ENCODE measurements around the gene VAV3. TPM values are rescaled to one million over a fixed set of nuclear protein-coding genes. Genes with fewer than 3 reads are reported as not detected.

Gene VAV3
- total and polyA plus RNA-seq, 2 of the 8 experiments (the other 6 are each of a cell fraction or from before 2014, with no cell fraction given): 2.9 to 7.9 TPM

- TF ChIP-seq USF2 (IDR thresholded peaks at IDR 0.05; ENCODE audit: low read length): no peak
Observed at GRCh38 chr1:107740579-107740978, 224.4 kb downstream of the VAV3 start (continued).
